Activated B cell treated with CpG ODN at 0.5 μM for 24 hours (primary cell): ENCODE data around the gene TMED3. TPM values are rescaled to one million over a fixed set of nuclear protein-coding genes. Genes with fewer than 3 reads are reported as not detected.

ENCODE experiments used
- ATAC-seq: fragments of 200-7000 bp; cut with Tn5 transposase; one replicate; pipeline ENCODE4 v1.10.0; 2021; ENCODE audit warnings: low read depth, mild to moderate bottlenecking, moderate library complexity
- CTCF ChIA-PET: fragments of 350-600 bp; sonication (Branson Sonifier 250); formaldehyde crosslinking; loops from one replicate; lab custom pipeline; 2021; ENCODE audit warnings: antibody characterized with exemption; lab: Charles Lee
- POLR2A ChIA-PET: fragments of 350-600 bp; sonication (Branson Sonifier 250); formaldehyde crosslinking; loops from one replicate; lab custom pipeline; 2021; ENCODE audit warnings: antibody characterized with exemption; lab: Charles Lee
- DNase-seq: peaks from one replicate; pipeline ENCODE4 v3.0.0; 2022
- H3K27ac Mint-ChIP-seq: one replicate; pipeline ENCODE4 v1.8.0; 2020; ENCODE audit warnings: mixed read lengths
- H3K27me3 Mint-ChIP-seq: one replicate; pipeline ENCODE4 v1.8.0; 2021; ENCODE audit warnings: mixed read lengths
- H3K36me3 Mint-ChIP-seq: one replicate; pipeline ENCODE4 v1.8.0; 2021; ENCODE audit warnings: low read depth, mixed read lengths
- H3K4me1 Mint-ChIP-seq: one replicate; pipeline ENCODE4 v1.8.0; 2021; ENCODE audit warnings: mixed read lengths
- H3K4me3 Mint-ChIP-seq: one replicate; pipeline ENCODE4 v1.8.0; 2020; ENCODE audit warnings: mild to moderate bottlenecking, mixed read lengths
- H3K9me3 Mint-ChIP-seq: one replicate; pipeline ENCODE4 v1.8.0; 2020; ENCODE audit warnings: mixed read lengths
- CTCF ChIP-seq: fragments of 200-600 bp; IDR thresholded peaks from one replicate; pipeline ENCODE4 v1.8.0; 2022; ENCODE audit warnings: antibody characterized with exemption, mild to moderate bottlenecking
- intact Hi-C: fragments of 100-400 bp; cut with micrococcal nuclease; formaldehyde crosslinking; loops from one replicate; pipeline ENCODE4 v1.15.1; 2024
- total RNA-seq: library from RNA; stranded (reverse); gene quantifications from 2 replicates; pipeline ENCODE4 v1.2.3, GENCODE V29; 2022

TMED3 gene
- 24.7 and 25.0 TPM in 2 replicates for total RNA-seq

- peak; percentile 94 for ATAC-seq
- POLR2A ChIA-PET = interaction anchor here (0.7 to 1.6 kb wide), 5 partner anchors 367 to 1690 kb away, joined by 3 to 8 read pairs (median 4); partner anchors contain the start of genes CTSH, PSMA4 and TLNRD1
These were observed at the start of gene TMED3 for GRCh38 chr15:79310985-79311900. Gene TMED3, plus strand, starts transcription at chr15:79311112. Its CDS starts 138 bp downstream, at chr15:79311250.

DNA sequence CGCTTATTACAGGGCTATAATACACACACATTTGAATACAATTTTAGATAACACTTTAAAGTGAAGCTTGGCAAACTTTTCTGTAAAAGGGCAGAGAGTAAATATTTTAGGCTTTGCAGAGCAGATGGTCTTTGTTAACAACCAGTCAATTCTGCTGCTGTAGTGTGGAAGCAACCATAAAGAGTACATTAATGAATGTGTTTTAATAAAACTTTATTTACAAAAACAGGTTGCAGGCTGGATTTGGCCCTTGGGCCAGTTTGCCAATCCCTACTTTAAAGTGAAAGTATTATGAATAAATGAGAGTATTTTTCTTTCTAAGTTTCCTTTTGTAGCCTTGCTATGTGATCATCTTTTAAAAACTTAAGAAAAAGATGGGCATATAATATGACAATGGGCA is 49.1 kb upstream of the TMED3 start:
- intact Hi-C loops = no loop called here
- DNase-seq (no peak), ATAC-seq (no peak)
- no peak overlapping the region for H3K4me3 Mint-ChIP-seq
- no peak overlapping the region for H3K27ac Mint-ChIP-seq
- H3K4me1 Mint-ChIP-seq = no peaks in the 10 kb centered on the region
- POLR2A ChIA-PET = no interaction called here
- no peaks in the 10 kb centered on the region for H3K36me3 Mint-ChIP-seq
- no peak for TF ChIP-seq CTCF
- CTCF ChIA-PET = no interaction called here
- peaks cover 23% of the 10 kb centered on the region for H3K27me3 Mint-ChIP-seq
- H3K9me3 Mint-ChIP-seq = no peaks in the 10 kb centered on the region

More at GRCh38 chr15:79310985-79311900, at the start of gene TMED3:
- Mint-ChIP-seq H3K27ac (peak within 1 kb of the TSS; percentile 68), H3K4me3 (peak within 1 kb of the TSS; percentile 84), H3K9me3 (no peaks in the 10 kb centered on the region), H3K27me3 (peaks cover 2% of the 10 kb centered on the region), H3K36me3 (peaks cover 32% of the 10 kb centered on the region), H3K4me1 (peaks cover 29% of the 10 kb centered on the region)
- no peak for TF ChIP-seq CTCF
- CTCF ChIA-PET = interaction anchor here (1.3 to 1.9 kb wide), 2 partner anchors 29 to 70 kb away, joined by 4 to 8 read pairs; no protein-coding TSS in a partner anchor
- DNase-seq = peak; percentile 80
- intact Hi-C loops = loop anchor here (2.0 to 10.0 kb wide), 4 partner anchors 554 to 1384 kb away; partner anchors contain the start of genes ABHD17C and IREB2

DNA sequence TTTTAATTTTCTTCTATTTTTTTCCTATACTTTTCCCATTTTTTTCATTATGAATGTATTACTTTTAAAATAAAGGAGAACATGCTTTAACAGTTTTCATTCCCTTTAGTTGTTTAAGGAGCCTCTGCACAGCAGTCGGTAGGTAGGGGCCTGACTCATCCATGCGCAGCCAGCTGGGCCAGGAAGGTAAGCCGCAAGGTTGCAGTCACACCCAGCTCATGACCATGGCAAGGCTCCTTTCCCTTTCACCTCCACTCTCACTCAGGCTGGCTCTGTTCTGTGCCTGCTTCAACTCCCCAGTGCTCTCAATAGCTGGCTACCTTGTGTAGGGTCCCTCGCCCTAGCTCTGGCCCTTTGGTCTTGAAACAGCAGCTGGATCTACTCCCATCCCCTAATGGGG is 45.7 kb upstream of the TMED3 start:
- intact Hi-C loops = no loop called here
- DNase-seq (no peak), ATAC-seq (no peak)
- Mint-ChIP-seq H3K4me3 (no peak overlapping the region), H3K4me1 (no peaks in the 10 kb centered on the region), H3K36me3 (no peaks in the 10 kb centered on the region), H3K9me3 (no peaks in the 10 kb centered on the region), H3K27ac (no peak overlapping the region), H3K27me3 (peaks cover 26% of the 10 kb centered on the region)
- TF ChIP-seq CTCF = no peak
- ChIA-PET POLR2A (no interaction called here), CTCF (interaction anchor here (0.5 kb wide), 1 partner anchor 827 kb away, joined by 4 read pairs; no protein-coding TSS in a partner anchor)

- ChIA-PET POLR2A (no interaction called here), CTCF (interaction anchor here (0.5 kb wide), 1 partner anchor 826 kb away, joined by 4 read pairs; no protein-coding TSS in a partner anchor)
- ATAC-seq (no peak), DNase-seq (no peak)
- no peak for TF ChIP-seq CTCF
- Mint-ChIP-seq H3K27ac (no peak overlapping the region), H3K4me1 (no peaks in the 10 kb centered on the region), H3K4me3 (no peak overlapping the region), H3K36me3 (no peaks in the 10 kb centered on the region), H3K27me3 (peaks cover 17% of the 10 kb centered on the region), H3K9me3 (no peaks in the 10 kb centered on the region)
- intact Hi-C loops = no loop called here
These were observed 44.8 kb upstream of the TMED3 start for GRCh38 chr15:79265987-79266579.
